Left renal pelvis (tissue), 4 donors: ENCODE measurements around the gene EXOC6. TPM values are rescaled to one million over a fixed set of nuclear protein-coding genes. Genes with fewer than 3 reads are reported as not detected.
"Not testable (repeated sequence)": the region's sequence is repeated elsewhere in the genome, so short reads cannot be mapped to it uniquely, and the experiment has no call there.

Experiments used
- DNase-seq, 4 donors: peaks; one replicate each; pipeline ENCODE4 v3.0.0-alpha.2; 2013; ENCODE audit warnings: low read depth in 4 of 4, low spot score in 3 of 4
- polyA plus RNA-seq, 4 donors: library from polyadenylated mRNA; unstranded; fragments of 120-200 nt; gene quantifications; one replicate each; pipeline ENCODE4 v1.2.1, GENCODE V29; 2013; ENCODE audit not compliant: insufficient read length in 4 of 4

The EXOC6 gene
- polyA plus RNA-seq, 4 donors = 10.9 to 21.9 (median 17.2) TPM

DNA sequence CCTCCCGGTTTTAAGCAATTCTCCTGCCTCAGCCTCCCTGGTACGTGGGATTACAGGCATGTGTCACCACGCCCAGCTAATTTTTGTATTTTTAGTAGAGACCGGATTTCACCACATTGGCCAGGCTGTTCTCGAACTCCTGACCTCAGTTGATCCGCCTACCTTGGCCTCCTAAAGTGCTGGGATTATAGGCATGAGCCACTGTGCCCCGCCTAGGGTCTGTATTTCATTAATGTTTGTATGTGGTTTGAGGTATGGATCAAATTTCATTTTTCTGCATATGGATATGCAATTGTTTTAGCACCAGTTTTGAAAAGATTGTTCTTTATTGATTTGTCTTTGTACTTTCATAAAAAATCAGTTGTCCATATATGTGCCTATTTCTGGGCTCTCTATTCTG is 251.3 kb downstream of the EXOC6 start:
- no peak for DNase-seq

DNA sequence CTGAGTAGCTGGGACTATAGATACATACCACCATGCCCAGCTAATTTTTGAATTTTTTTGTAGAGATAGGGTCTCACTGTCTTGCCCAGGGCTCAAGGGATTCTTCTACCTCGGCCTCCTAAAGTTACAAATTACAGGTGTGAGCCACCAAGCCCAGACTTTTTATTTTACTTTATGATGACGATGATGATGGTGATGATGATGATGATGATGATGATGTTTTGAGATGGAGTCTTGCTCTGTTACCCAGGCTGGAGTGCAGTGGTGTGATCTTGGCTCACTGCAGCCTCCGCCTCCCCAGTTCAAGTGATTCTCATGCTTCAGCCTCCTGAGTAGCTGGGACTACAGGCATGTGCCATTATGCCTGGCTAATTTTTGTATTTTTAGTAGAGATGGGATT is 252.8 kb downstream of the EXOC6 start:
- not testable (repeated sequence) for DNase-seq

DNA sequence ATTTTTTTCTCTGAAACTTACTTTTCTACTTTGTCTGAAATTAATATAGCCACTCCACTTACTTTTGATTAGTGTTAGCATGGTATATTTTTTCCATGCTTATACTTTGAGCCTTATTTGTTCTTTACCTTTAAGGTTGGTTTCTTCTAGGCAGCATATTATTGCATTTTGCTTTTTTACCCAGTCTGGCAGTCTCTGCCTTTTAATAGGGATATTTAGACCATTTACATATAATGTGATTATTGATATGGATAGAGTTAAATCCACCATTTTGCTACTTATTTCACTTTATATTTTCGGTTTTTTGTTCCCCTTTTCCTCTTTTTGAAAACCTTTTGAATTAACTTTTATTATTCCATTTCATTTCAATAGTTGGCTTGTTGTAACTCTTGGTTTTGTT is 255.6 kb downstream of the EXOC6 start:
- no peak for DNase-seq

DNA sequence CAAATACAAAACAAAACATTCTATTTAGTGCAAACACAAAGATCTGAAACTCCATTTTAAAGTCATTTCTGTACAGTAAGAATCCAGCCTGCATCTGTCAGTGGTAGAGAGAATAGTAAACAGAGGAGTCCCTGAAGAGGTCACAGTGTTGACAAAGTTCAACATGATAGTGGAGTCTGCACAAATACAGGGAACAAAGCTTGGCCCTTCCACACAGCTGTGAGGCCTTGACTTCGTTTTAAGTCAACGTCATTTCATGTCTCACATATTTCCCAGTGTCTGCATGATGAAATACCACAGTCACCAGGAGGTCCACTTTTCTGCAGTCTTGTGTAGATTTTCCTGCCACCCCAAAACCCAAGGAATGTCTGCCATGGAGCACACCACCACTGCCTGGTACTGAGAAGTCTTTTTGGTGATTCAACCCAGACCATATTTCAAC is 258.3 kb downstream of the EXOC6 start:
- no peak for DNase-seq

Other genes starting within 250 kb of the EXOC6 start
- gene HHEX, start 158.6 kb upstream of the EXOC6 start, polyA plus RNA-seq = 10 to 100 TPM in 1 of 4 donors, 1 to 10 TPM in 3; 6.9 to 10.9 (median 8.3) TPM
- gene CYP26C1, start 212.3 kb downstream of the EXOC6 start, polyA plus RNA-seq = under 1 TPM in 2 of 4 donors, not detected in 2; 0.06 TPM
- gene CYP26A1, start 225.4 kb downstream of the EXOC6 start, polyA plus RNA-seq = under 1 TPM in 2 of 4 donors, not detected in 2; 0.14 to 0.37 TPM